ENCODE data around the gene NCOA1.

- no peak for TF ChIP-seq CTCF (IDR thresholded peaks at IDR 0.05; ENCODE audit: insufficient read depth, low read length)
- no peak for TF ChIP-seq SPI1 (IDR thresholded peaks at IDR 0.05; ENCODE audit: borderline replicate concordance, low read depth)
Observed at GRCh38 chr2:24620936-24621335, 129.9 kb downstream of the NCOA1 start.

Measured in HL-60 (cell line).